HL-60/S4 treated with phorbol 12-myristate 13-acetate at 8.2 ng/mL for 4 days and 3 days (cell line): Measurements from ENCODE around the gene PTPRN2.
"Not testable (repeated sequence)": the region's sequence is repeated elsewhere in the genome, so short reads cannot be mapped to it uniquely, and the experiment has no call there.

Experiments used
- in situ Hi-C: fragments of 300-500 bp; cut with MboI; formaldehyde crosslinking; loops from 2 replicates; pipeline ENCODE4 v1.15.0; 2022; ENCODE audit warnings: low sequenced_read_pairs

Gene PTPRN2

DNA sequence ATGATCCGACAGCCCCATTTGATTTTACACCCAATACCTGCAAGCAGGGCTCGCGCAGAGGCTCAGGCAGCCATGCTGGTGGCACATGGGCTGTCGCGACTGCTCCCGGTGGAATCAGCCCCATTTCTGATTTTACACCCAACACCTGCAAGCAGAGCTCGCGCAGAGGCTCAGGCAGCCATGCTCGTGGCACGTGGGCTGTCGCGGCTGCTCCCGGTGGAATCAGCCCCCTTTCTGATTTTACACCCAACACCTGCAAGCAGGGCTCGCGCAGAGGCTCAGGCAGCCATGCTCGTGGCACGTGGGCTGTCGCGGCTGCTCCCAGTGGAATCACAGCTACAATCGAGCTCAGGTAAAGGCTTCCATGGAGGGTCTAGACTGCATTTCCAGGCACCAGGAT is 244.1 kb downstream of the PTPRN2 start:
- in situ Hi-C loops, result no loop called here

DNA sequence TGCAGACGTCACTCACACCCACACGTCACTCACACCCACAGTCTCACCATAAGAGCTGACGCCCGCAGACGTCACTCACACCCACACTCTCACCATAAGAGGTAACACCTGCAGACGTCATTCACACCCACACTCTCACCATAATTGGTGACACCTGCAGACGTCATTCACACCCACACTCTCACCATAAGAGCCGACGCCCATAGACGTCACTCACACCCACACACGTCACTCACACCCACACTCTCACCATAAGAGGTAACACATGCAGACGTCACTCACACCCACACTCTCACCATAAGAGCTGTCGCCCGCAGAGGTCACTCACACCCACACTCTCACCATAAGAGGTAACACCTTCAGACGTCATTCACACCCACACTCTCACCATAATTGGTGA is 246.5 kb downstream of the PTPRN2 start:
- in situ Hi-C loops, result not testable (repeated sequence)

DNA sequence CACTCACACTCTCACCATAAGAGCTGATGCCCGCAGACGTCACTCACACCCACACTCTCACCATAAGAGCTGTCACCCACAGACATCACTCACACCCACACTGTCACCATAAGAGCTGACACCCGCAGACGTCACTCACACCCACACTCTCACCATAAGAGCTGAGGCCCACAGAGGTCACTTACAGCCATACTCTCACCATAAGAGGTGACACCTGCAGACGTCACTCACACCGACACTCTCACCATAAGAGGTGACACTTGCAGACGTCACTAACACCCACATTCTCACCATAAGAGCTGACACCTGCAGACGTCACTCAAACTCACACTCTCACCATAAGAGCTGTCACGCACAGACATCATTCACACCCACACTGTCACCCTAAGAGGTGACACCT is 250.7 kb downstream of the PTPRN2 start:
- in situ Hi-C loops, result not testable (repeated sequence)

DNA sequence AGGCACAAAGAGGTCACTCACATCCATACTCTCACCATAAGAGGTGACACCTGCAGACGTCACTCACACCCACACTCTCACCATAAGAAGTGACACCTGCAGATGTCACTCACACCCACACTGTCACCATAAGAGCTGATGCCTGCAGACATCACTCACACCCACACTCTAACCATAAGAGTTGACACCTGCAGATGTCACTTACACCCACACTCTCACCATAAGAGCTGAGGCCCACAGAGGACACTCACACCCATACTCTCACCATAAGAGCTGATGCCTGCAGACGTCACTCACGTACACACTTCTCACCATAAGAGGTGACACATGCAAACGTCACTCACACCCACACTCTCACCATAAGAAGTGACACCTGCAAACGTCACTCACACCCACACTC is 255.1 kb downstream of the PTPRN2 start:
- in situ Hi-C loops, result not testable (repeated sequence)

DNA sequence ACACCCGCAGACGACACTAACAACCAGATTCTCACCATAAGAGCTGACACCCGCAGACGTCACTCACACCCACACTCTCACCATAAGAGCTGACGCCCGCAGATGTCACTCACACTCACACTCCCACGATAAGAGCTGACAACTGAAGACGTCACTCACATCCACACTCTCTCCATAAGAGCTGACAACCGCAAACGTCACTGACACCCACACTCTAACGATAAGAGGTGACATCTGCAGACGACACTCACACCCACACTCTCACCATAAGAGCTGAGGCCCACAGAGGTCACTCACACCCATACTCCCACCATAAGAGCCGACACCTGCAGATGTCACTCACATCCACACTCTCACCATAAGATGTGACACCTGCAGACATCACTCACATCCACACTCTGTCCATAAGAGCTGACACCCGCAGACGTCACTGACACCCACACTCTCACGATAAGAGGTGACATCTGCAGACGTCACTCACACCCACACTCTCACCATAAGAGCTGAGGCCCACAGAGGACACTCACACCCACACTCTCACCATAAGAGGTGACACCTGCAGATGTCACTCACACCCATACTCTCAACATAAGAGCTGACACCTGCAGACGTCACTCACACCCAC is 255.7 kb downstream of the PTPRN2 start:
- in situ Hi-C loops, result not testable (repeated sequence)

DNA sequence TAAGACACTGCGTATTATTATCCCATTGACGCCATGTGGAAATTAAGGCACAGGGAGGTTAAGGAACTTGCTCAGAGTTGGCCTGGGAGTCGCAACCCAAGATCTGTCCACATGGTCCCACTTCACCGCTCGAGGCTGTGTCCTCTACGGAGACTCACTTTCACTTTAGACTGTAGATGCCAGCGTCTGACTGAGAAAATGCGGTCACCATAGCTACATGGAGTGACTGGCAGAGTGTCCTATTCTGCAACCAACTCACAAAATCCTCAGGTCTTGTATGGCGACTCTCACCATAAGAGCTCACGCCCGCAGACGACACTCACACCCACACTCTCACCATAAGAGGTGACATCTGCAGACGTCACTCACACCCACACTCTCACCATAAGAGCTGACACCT is 257.9 kb downstream of the PTPRN2 start:
- in situ Hi-C loops, result no loop called here

DNA sequence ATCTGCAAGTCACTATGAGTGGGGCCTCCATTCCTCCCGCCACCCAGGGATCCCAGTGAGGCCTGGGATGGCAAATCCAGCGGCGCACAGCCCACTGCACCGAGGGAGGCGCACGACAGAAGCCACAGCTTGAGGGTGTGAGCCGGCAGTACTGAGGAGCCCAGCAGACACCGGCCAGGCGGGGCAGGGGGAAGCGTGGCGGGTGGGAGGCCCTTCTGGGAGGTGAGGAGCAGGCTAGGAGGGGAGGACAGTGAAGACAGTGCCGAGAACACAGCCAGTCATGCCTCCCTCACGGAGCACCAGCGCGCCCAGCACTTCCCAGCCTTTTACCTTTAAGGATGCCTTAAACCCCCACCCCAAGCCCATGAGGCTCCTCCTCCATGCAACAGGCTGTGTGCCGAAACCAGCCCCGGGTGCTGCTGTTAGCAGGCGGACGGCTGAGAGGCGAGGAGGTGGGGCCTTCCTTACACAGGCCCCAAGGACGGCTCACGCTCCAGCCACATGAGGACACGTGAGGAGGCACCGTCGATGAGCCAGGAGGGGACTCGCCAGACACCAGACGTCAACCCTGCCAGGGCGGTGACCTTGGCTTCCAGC is 258.5 kb downstream of the PTPRN2 start:
- in situ Hi-C loops, result no loop called here

DNA sequence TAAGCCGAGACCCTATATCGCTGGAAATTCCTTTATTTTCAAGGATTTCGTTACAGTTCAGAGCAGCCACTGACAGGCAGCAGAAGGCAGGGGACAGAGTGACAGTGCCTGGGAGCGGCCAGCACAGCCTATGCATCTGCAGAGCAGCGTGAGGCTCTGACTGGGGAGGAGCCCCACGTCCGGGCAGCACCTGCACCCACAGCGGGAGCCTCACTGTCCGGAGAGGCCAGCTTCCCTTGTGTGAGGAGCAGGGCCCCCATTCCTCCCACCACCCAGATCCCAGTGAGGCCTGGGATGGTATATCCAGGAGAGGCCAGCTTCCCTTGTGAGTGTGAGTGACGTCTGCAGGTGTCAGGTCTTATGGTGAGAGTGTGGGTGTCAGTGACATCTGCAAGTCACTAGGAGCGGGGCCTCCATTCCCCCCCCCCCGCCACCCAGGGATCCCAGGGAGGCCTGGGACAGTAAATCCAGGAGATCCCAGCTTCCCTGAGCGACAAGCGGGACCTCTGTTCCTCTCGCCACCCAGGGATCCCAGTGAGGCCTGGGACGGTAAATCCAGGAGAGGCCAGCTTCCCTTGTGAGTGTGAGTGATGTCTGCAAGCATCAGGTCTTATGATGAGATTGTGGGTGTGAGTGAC is 259.1 kb downstream of the PTPRN2 start:
- in situ Hi-C loops, result no loop called here

DNA sequence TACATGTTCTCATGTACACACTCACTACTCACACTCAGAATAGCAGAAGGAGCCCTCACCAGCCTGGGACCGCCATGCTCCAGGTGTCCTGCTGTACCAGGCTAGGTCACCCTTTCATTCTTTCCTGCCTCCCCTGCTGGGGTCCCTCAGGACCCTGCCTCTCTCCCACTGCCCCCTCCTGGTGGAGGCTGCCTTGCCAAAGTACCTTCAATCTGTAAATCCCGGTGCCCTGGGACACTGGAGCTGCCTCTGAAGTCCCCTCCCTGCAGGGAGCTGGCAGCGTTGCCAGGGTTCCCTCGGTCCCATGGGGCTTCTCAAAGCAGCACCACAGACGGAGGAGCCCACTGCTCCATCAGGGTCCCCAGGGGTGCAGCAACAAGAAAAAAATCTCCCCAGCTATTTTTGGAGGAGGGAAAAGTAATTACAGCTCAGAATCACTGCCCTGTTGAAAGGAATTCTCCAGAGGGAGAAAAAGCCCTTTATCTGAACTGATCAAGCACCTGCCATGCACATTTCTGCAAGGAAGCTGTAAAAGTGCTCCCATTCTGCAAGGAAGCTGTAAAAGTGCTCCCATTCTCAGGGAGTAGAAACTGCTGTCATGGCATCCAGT is 259.9 kb downstream of the PTPRN2 start:
- in situ Hi-C loops, result no loop called here

DNA sequence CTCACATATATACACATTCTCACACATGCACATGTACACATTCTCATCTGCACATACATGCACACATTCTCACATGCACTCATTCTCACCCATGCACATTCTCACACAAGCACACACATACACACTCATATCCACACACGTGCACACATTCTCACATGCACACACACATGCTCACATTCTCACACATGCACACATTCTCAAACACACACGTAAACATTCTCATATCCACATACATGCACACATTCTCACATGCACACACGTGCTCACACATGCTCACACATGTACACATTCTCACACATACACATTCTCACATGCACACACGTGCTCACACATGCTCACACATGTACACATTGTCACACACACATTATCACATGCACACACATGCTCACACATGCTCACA is 260.6 kb downstream of the PTPRN2 start:
- in situ Hi-C loops, result no loop called here

DNA sequence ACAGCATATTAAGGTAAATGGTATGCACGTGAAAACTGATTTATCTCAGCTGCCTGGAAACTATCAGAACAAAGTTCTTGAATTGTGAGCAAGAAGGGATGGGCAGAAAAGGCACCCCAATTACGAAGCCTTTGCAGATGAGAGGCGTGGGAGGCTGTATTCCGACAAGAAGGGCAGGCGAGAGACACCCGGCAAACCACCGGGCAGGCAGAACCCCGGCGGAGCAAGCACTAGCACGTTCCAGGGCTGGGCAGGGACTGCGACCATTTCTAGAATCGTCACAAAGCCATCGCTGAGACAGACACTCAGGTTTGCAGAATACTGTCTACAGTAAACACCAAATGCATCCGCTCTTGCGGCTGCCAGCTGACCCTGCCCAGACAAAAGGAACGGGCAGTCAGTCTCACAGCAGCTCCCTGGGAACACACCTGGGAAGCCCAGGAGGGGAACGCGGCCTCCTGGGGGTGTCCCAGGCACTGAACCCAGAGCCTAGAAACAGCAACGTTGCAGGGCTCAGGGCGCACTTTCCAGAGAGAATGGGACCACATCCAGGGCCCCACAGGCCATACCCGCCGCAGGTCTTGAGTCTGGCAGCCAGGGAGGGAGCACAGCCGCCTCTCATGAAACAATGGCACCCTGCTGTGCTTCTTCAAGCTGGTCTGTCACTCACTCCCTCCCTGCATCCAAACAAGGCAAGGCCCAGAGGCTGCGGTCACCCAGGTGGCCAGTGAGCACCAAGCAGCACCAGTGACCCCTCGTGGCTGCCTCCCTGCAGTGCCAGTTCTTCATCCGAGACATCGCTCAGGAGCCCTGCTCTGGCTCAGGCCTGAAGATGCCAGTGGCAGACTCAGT is 261.9 kb downstream of the PTPRN2 start:
- in situ Hi-C loops, result no loop called here

DNA sequence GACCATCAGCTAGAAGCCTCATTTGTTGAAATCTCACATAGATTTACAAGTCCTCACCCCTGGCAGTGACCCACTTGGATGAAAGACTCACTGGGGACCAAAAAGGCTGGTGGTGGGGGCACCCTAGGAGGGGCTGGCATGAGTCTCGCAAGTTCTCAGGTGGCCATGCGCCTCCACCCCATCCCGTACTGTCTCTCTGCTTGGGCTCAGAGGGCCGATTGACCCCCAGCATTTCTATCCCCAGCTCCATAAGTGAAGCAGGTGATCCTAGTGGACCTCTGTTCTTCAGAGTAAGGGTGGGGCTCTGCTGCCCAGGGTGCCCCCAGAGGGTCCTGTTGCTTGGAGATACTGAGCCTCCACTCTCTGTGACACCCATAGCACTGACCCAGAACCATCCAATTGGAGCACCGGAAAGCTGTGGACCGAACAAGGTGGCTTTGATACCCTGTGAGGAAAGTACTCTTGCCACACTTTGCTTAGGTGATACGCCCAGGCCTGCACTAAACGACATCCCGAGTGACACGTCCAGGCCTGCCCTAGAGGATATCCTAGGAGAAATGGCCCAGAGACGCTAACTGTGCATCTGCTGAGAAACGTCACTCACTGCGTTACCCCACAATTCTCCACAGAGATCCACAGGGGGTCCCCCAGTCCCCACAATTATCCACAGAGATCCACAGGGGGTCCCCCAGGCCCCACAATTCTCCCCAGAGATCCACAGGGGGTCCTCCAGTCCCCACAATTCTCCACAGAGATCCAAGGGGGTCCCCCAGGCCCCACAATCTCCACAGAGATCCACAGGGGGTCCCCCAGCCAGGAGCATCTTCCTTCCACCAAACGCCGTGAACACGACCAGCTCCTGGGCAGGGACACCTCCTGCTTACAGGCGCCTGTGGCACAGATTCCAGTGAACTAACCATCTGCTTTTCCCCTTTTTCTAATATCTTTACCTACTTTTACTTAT is 262.9 kb downstream of the PTPRN2 start:
- in situ Hi-C loops, result no loop called here

DNA sequence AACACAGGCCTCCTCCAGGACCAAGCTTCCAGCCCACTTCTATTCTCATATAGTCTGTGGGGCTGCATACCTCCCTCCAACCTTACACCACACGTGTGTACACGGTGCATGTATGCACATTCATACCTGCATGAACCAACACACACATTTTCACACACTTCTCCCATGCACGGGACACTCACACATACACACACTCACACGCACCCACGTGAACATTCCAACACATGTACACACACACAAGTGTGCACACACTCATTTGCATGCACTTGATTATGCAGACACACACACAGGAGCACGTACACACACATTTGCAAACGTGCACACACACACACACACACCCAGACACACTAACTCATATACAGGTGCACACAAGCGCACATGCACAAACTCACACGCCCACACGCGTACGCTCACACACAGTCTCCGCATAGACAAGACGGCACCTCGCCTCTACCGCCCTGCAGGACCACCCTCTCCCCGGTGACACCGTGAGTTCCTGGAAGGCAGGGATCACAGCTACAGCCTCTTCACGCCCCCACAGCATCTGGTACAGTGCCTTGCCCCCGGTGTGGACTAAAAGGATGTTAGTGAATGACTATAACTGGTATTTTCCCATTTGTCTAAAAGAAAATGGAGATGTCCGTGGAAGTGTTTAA is 263.8 kb downstream of the PTPRN2 start:
- in situ Hi-C loops, result no loop called here

DNA sequence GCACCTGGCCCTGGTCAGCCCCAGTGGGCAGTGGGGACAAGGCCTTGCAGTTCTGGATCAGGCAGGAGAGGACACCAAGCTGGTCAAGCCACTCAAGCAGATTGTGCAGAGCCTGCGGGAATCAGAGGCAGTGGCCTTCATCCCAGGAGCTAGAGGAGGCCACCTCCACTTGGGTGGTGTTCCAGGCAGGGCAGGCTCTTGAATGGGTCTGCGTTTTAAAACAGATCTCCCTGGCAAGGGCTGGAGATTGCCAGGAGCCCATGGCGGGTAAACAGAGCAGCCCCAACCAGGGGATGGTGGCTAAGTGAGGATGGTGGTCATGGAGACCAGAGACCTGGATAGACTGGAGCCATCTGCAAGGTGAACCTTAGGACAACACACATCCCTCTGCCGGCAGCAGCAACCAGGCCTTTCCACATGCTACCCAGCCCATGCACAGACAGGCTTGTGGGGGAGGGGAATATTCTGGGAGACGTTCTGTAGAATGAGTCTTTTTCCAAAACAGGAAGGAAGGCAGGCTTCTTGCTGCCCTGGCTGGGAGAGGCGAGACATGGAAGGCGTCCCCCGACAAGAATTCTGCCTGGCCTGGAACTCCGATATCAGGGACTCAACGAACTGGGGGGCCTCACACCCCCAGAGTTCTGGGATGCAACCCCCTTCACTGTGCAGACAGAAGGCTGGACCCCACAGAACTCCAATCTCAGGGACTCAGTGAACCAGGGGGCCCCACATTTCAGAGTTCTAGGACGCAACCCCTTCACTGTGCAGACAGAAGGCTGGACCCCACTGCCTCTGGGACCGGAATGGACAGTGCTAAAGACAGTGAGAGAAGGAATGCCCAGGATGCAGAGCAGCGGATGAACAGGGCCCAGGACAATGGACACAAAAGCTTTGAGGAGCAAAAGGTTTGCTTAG is 264.8 kb downstream of the PTPRN2 start:
- in situ Hi-C loops, result no loop called here

DNA sequence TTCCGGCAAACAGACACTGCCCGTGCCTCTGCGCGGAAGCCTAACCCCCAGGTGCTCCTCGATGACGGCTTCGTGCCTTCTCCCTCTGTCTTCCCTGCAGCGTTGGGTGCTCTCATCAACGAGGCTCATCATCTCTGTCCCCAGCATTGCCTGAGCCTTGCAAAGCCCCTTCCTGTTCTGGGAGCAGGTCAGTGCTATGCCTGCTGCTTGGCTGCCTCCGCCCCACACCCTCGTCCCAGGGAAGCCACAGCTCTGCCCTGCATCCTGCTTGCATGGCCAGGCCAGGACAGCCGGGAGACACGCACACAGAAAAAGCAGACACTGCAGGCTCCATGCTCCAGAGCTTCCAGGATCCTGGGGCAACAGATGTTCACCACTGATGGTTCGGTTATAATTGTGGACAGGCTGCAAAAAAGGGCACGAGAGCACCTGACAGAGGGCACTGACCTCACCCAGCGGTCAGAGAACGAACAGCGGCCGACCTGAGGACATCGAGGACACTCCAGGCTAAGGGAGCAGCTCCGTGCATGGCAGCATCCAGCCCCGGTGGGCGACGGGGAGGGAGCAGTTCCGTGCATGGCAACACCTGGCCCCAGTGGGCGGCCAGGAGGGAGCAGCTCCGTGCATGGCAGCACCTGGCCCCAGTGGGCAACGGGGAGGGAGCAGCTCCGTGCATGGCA is 265.5 kb downstream of the PTPRN2 start:
- in situ Hi-C loops, result no loop called here

DNA sequence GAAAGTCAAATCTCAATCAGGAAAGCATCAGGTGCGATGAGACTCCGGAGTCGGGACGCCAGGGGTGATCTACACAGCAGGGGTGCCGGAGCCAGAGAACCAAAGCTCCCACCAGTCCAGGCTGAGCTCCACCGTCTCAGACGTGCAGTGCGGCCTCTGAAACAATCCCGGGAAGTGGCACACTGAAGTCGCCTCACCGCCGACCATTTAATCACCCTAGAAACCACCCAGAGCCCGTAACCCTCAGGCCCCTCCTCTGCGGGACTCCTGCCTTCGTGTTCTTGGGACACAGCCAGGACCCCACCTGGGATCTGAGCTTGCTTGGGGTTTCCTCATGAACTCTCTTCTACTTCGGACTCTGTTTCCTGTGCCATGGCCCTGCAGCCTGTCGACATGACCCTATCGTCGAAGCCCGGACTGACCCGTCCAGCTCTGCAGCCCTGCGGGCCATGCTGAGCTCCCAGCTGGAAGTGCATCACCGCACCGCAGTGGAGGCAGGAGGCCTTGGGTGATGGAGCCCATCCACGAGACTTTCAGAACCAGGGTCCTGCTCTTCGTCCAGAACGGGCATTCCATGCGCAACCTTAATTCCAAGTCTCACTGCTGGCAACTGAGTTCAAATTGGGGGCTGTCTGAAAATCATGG is 266.4 kb downstream of the PTPRN2 start:
- in situ Hi-C loops, result no loop called here

DNA sequence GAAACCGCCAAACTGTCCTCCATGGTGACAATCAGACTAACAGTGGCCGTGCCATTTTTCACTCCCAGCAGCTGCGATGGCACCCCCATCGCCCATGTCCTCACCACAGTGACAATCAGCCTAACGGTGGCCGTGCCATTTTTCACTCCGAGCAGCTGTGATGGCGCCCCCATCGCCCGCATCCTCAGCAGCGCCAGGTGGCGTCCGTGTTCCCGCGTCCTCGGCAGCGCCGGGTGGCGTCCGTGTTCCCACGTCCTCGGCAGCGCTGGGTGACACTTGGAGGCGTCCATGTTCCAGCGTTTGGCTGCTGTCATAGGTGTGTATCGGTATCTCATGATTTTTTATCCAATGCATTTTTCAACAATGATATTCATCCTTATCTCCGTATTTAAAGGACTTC is 267.3 kb downstream of the PTPRN2 start:
- in situ Hi-C loops, result no loop called here

DNA sequence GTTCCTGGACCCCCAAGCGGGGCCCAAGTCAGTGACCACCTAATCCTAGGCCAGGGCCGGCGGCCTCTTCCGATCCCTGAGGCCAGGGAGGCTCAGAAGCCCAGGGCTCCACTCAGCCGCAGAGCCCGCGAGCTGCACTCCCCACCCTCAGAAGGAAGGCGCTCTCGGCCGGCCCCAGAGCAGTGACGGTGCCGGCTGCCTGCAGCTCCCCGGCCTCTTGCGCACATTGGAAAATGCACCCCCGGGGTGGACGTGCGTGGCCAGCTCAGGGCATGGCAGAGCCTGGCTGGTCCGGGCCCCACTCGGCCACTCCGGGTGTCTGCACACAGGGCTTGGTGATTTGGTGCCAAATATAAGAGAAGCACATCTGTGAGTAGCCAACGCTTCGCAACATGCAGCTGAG is 269.1 kb downstream of the PTPRN2 start:
- in situ Hi-C loops, result no loop called here
